ENCODE measurements around the gene HOXD9.

HOXD9 gene

GRCh38 chr2:176118601-176119339, 3.7 kb upstream of the HOXD9 start:
- Mint-ChIP-seq H3K9me3 (peaks cover 3% of the 10 kb centered on the region), H3K27me3 (ENCODE audit: low read depth) (peaks cover 84% of the 10 kb centered on the region), H3K4me1 (ENCODE audit: low read depth) (peaks cover 9% of the 10 kb centered on the region), H3K27ac (peak overlapping the region; percentile 46), H3K4me3 (peak overlapping the region; percentile 56), H3K36me3 (ENCODE audit: low read depth) (peaks cover 2% of the 10 kb centered on the region)

- Mint-ChIP-seq H3K9me3 (peaks cover 3% of the 10 kb centered on the region), H3K4me3 (no peak overlapping the region), H3K36me3 (ENCODE audit: low read depth) (peaks cover 2% of the 10 kb centered on the region), H3K27me3 (ENCODE audit: low read depth) (peaks cover 86% of the 10 kb centered on the region), H3K27ac (no peak overlapping the region), H3K4me1 (ENCODE audit: low read depth) (peaks cover 9% of the 10 kb centered on the region)
These were observed 1.9 kb upstream of the HOXD9 start for GRCh38 chr2:176120364-176121189.

- Mint-ChIP-seq H3K27ac (no peak overlapping the region), H3K36me3 (ENCODE audit: low read depth) (peaks cover 2% of the 10 kb centered on the region), H3K27me3 (ENCODE audit: low read depth) (peaks cover 88% of the 10 kb centered on the region), H3K4me3 (no peak overlapping the region), H3K9me3 (peaks cover 3% of the 10 kb centered on the region), H3K4me1 (ENCODE audit: low read depth) (peaks cover 9% of the 10 kb centered on the region)
These were observed 1.1 kb upstream of the HOXD9 start for GRCh38 chr2:176121190-176122051.

- H3K27ac Mint-ChIP-seq, result peak overlapping the region; percentile 49
- peaks cover 2% of the 10 kb centered on the region for H3K36me3 Mint-ChIP-seq (ENCODE audit: low read depth)
- no peak overlapping the region for H3K4me3 Mint-ChIP-seq
- H3K4me1 Mint-ChIP-seq (ENCODE audit: low read depth), result peaks cover 9% of the 10 kb centered on the region
- peaks cover 3% of the 10 kb centered on the region for H3K9me3 Mint-ChIP-seq
- peaks cover 88% of the 10 kb centered on the region for H3K27me3 Mint-ChIP-seq (ENCODE audit: low read depth)
These were observed 352 bp upstream of the HOXD9 start for GRCh38 chr2:176122052-176122682.

GRCh38 chr2:176123411-176124109, 1.0 kb downstream of the HOXD9 start:
- Mint-ChIP-seq H3K27me3 (ENCODE audit: low read depth) (peaks cover 89% of the 10 kb centered on the region), H3K27ac (peak overlapping the region; percentile 21), H3K4me1 (ENCODE audit: low read depth) (peaks cover 13% of the 10 kb centered on the region), H3K4me3 (no peak overlapping the region), H3K36me3 (ENCODE audit: low read depth) (peaks cover 2% of the 10 kb centered on the region), H3K9me3 (peaks cover 3% of the 10 kb centered on the region)

- Mint-ChIP-seq H3K4me3 (no peak overlapping the region), H3K9me3 (no peaks in the 10 kb centered on the region)
These were observed 1.8 kb downstream of the HOXD9 start for GRCh38 chr2:176124110-176124946.

GRCh38 chr2:176124947-176125771, 2.6 kb downstream of the HOXD9 start:
- H3K27me3 Mint-ChIP-seq (ENCODE audit: low read depth), result peaks cover 81% of the 10 kb centered on the region
- H3K4me1 Mint-ChIP-seq (ENCODE audit: low read depth), result peaks cover 7% of the 10 kb centered on the region
- no peaks in the 10 kb centered on the region for H3K9me3 Mint-ChIP-seq
- no peak overlapping the region for H3K4me3 Mint-ChIP-seq
- H3K27ac Mint-ChIP-seq, result no peak overlapping the region
- no peaks in the 10 kb centered on the region for H3K36me3 Mint-ChIP-seq (ENCODE audit: low read depth)

More at GRCh38 chr2:176124110-176124946, 1.8 kb downstream of the HOXD9 start:
- peaks cover 9% of the 10 kb centered on the region for H3K4me1 Mint-ChIP-seq (ENCODE audit: low read depth)
- H3K36me3 Mint-ChIP-seq (ENCODE audit: low read depth), result no peaks in the 10 kb centered on the region
- peaks cover 89% of the 10 kb centered on the region for H3K27me3 Mint-ChIP-seq (ENCODE audit: low read depth)
- peak overlapping the region; percentile 36 for H3K27ac Mint-ChIP-seq

GRCh38 chr2:176125772-176126054, 3.2 kb downstream of the HOXD9 start:
- Mint-ChIP-seq H3K4me3 (no peak overlapping the region), H3K27me3 (ENCODE audit: low read depth) (peaks cover 77% of the 10 kb centered on the region), H3K36me3 (ENCODE audit: low read depth) (no peaks in the 10 kb centered on the region), H3K9me3 (no peaks in the 10 kb centered on the region), H3K27ac (peak overlapping the region; percentile 13), H3K4me1 (ENCODE audit: low read depth) (peaks cover 7% of the 10 kb centered on the region)

- Mint-ChIP-seq H3K36me3 (ENCODE audit: low read depth) (peaks cover 1% of the 10 kb centered on the region), H3K4me1 (ENCODE audit: low read depth) (peaks cover 10% of the 10 kb centered on the region), H3K4me3 (no peak overlapping the region), H3K27ac (peak overlapping the region; percentile 69), H3K9me3 (no peaks in the 10 kb centered on the region), H3K27me3 (ENCODE audit: low read depth) (peaks cover 82% of the 10 kb centered on the region)
These were observed 4.6 kb downstream of the HOXD9 start for GRCh38 chr2:176126929-176127773.

GRCh38 chr2:176127774-176128072, 5.2 kb downstream of the HOXD9 start:
- H3K27me3 Mint-ChIP-seq (ENCODE audit: low read depth), result peaks cover 84% of the 10 kb centered on the region
- H3K4me3 Mint-ChIP-seq, result peak overlapping the region; percentile 25
- H3K36me3 Mint-ChIP-seq (ENCODE audit: low read depth), result peaks cover 1% of the 10 kb centered on the region
- no peak overlapping the region for H3K27ac Mint-ChIP-seq
- peaks cover 14% of the 10 kb centered on the region for H3K4me1 Mint-ChIP-seq (ENCODE audit: low read depth)
- H3K9me3 Mint-ChIP-seq, result no peaks in the 10 kb centered on the region

- peaks cover 87% of the 10 kb centered on the region for H3K27me3 Mint-ChIP-seq (ENCODE audit: low read depth)
- no peaks in the 10 kb centered on the region for H3K9me3 Mint-ChIP-seq
- peaks cover 14% of the 10 kb centered on the region for H3K4me1 Mint-ChIP-seq (ENCODE audit: low read depth)
- peak overlapping the region; percentile 25 for H3K4me3 Mint-ChIP-seq
- peak overlapping the region; percentile 86 for H3K27ac Mint-ChIP-seq
- H3K36me3 Mint-ChIP-seq (ENCODE audit: low read depth), result peaks cover 1% of the 10 kb centered on the region
These were observed 5.9 kb downstream of the HOXD9 start for GRCh38 chr2:176128172-176128981.

Measured in T-helper 1 cell treated with Interleukin-12 subunit alpha and Interleukin-12 subunit beta and Interleukin-4 antibody, amounts not matched to agents 30 μg/mL and 1 μg/mL, for 36 hours (primary cell).